DND-41 (cell line): Measurements from ENCODE around the gene ZNF83.

Experiments
- CTCF ChIP-seq: IDR thresholded peaks from 2 replicates; pipeline ENCODE4 v1.5.1; 2012; ENCODE audit warnings: borderline replicate concordance, low read length, moderate library complexity, mild to moderate bottlenecking; ENCODE audit not compliant: poor library complexity, severe bottlenecking; ENCODE audit errors: extremely low read depth
- EZH2 ChIP-seq: IDR thresholded peaks from 3 replicates; pipeline ENCODE4 v1.6.1; 2012; ENCODE audit warnings: borderline replicate concordance, low read depth, mild to moderate bottlenecking, moderate library complexity, low read length, inconsistent platforms; ENCODE audit not compliant: severe bottlenecking

- TF ChIP-seq CTCF (no peak), EZH2 (no peak)
These were observed 8.5 kb upstream of the ZNF83 start for GRCh38 chr19:52646571-52647217.
